GM10266 (cell line): ENCODE results near the gene CMTM1.
A peak's percentile ranks its signal among the peaks of the same experiment; 100 is the strongest.

ENCODE experiments used
- DNase-seq: peaks from one replicate; pipeline ENCODE4 v3.0.0; 2012; ENCODE audit errors: extremely low spot score
- CTCF ChIP-seq: IDR thresholded peaks from 2 replicates; pipeline ENCODE4 v1.5.1; 2012; ENCODE audit warnings: mild to moderate bottlenecking, low read depth; ENCODE audit not compliant: control insufficient read depth, insufficient read depth; ENCODE audit errors: missing control alignments

Gene CMTM1

DNA sequence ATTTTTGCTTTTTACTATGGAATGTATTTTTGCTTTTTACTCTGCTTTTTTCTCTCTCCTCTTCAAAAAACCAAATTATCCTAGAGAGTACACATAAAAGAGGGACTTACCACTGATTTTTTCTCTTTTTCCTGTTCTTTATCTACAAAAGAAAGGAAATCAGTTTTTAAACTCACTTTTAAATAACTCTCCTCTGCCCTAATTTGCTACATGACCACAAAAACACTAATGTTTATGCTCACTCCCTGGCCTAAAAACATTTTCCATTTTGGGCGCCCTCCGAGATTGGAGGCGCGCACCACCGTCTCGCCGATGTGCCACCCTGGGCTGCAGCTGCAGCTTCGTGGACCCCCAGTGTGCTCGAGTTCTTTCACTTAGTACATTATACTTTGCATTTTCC, 17.4 kb upstream of the CMTM1 start:
- DNase-seq = no peak
- no peak for TF ChIP-seq CTCF

- TF ChIP-seq CTCF = peak; percentile 39
- peak; percentile 79 for DNase-seq
Observed at GRCh38 chr16:66549284-66550131, 16.7 kb upstream of the CMTM1 start, which contains the start of gene TK2. TSS of gene TK2 (minus strand) at chr16:66550122. CDS start at chr16:66550061, 61 bp downstream.

DNA sequence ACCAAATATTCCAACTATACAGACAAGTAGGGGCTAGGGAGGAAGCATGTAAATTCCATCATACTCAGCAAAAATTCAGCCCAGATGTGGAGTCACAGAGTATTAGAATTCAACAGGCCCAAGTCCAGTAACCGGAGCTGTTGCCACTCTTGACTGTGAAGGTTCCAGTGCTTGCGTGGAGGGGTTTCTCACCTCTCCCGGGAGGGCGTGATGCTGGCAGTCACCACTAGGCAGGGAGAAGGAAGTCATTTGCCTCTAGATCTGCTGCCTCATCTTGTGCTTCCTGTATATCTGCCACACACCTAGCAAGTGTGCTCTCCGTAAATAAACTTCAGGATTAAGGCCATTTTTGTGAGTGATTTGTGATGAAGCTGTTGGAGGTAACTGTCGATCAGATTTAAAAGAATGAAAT, 14.9 kb upstream of the CMTM1 start:
- DNase-seq = peak; percentile 71
- TF ChIP-seq CTCF = no peak

GRCh38 chr16:66551788-66552285, 14.4 kb upstream of the CMTM1 start:
- no peak for DNase-seq
- TF ChIP-seq CTCF = no peak

- DNase-seq = peak; percentile 96
- TF ChIP-seq CTCF = no peak
Observed at GRCh38 chr16:66552286-66553177, 13.7 kb upstream of the CMTM1 start, which contains the start of gene CKLF. TSS of gene CKLF (plus strand) at chr16:66552576. CDS start at chr16:66552716, 140 bp downstream.

DNA sequence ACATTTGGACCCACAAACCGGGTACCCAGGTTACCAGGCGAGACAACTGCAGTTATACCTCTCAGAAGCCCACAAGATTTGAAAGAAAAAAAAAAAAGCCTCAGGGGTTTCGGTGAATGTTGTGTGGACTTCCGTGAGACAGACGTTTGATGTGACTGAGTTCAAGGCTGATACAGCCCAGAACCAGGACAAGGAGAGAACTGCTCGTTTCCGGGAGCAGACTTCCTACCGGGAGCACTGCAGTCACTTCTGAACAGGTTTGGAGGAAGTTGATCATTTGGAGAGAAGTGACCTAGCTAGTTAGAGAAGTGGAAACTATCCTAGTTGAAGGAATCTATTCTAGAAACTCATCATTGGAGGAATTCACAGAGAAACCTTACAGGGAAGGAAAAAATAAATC, 13.0 kb upstream of the CMTM1 start:
- TF ChIP-seq CTCF = no peak
- DNase-seq = no peak
